Fibroblast of peridontal ligament (primary cell): ENCODE data around the gene KRTAP9-2.
"Not testable (repeated sequence)": the region's sequence is repeated elsewhere in the genome, so short reads cannot be mapped to it uniquely, and the experiment has no call there.

ENCODE experiments used
- DNase-seq: peaks from one replicate; pipeline ENCODE4 v3.0.0-alpha.2; 2010; ENCODE audit errors: extremely low read depth

Gene KRTAP9-2

GRCh38 chr17:41226598-41227095, at the start of gene KRTAP9-2:
TSS of gene KRTAP9-2 (plus strand) at chr17:41226648. CDS start at chr17:41226655, 7 bp downstream.
- DNase-seq: not testable (repeated sequence)

- no peak for DNase-seq
These were observed 49.6 kb upstream of the KRTAP9-2 start for GRCh38 chr17:41176744-41177387.

- no peak for DNase-seq
These were observed 48.6 kb upstream of the KRTAP9-2 start, which contains the start of gene KRTAP4-2 for GRCh38 chr17:41177727-41178271. TSS of gene KRTAP4-2 (minus strand) at chr17:41178221. CDS start at chr17:41178164, 57 bp downstream.

- peak; percentile 42 for DNase-seq
These were observed 48.1 kb upstream of the KRTAP9-2 start for GRCh38 chr17:41178341-41178740.

- peak; percentile 81 for DNase-seq
These were observed 47.4 kb upstream of the KRTAP9-2 start for GRCh38 chr17:41178843-41179616.

- DNase-seq: no peak
These were observed 41.9 kb upstream of the KRTAP9-2 start, which contains the start of gene KRTAP4-1 for GRCh38 chr17:41184480-41184961. TSS of gene KRTAP4-1 (minus strand) at chr17:41184911. CDS start at chr17:41184854, 57 bp downstream.

GRCh38 chr17:41185001-41185400, 41.4 kb upstream of the KRTAP9-2 start:
- DNase-seq: no peak

- DNase-seq: no peak
These were observed 39.6 kb upstream of the KRTAP9-2 start for GRCh38 chr17:41186872-41187271.

GRCh38 chr17:41189837-41190318, 36.6 kb upstream of the KRTAP9-2 start, which contains the start of gene KRTAP9-1:
TSS of gene KRTAP9-1 (plus strand) at chr17:41189887. CDS start at chr17:41189887, 0 bp downstream.
- not testable (repeated sequence) for DNase-seq

- no peak for DNase-seq
These were observed 36.1 kb upstream of the KRTAP9-2 start for GRCh38 chr17:41190328-41190727.

- no peak for DNase-seq
These were observed 30.4 kb upstream of the KRTAP9-2 start for GRCh38 chr17:41196068-41196467.

GRCh38 chr17:41199421-41200078, 26.9 kb upstream of the KRTAP9-2 start:
- no peak for DNase-seq

GRCh38 chr17:41211845-41212466, 14.5 kb upstream of the KRTAP9-2 start:
- peak; percentile 46 for DNase-seq

GRCh38 chr17:41212524-41213169, 13.8 kb upstream of the KRTAP9-2 start:
- DNase-seq: no peak

GRCh38 chr17:41215681-41216080, 10.8 kb upstream of the KRTAP9-2 start:
- DNase-seq: no peak

GRCh38 chr17:41223821-41224220, 2.6 kb upstream of the KRTAP9-2 start:
- peak; percentile 58 for DNase-seq

GRCh38 chr17:41226051-41226450, 397 bp upstream of the KRTAP9-2 start:
- DNase-seq: no peak

- DNase-seq: no peak
These were observed 3.6 kb downstream of the KRTAP9-2 start for GRCh38 chr17:41230094-41230493.

- DNase-seq: no peak
These were observed 5.3 kb downstream of the KRTAP9-2 start for GRCh38 chr17:41231731-41232130.

GRCh38 chr17:41232399-41233105, 6.1 kb downstream of the KRTAP9-2 start, which contains the start of gene KRTAP9-3:
TSS of gene KRTAP9-3 (plus strand) at chr17:41232449. CDS start at chr17:41232502, 53 bp downstream.
- not testable (repeated sequence) for DNase-seq
